Thyroid gland (tissue), 4 donors: ENCODE measurements around the gene PTDSS2.

Source experiments
- CTCF ChIP-seq, 6 experiments: fragments of 200-600 bp in 3 of 6; fragments of 450-650 bp in 3 of 6; sonication (generic) in 3 of 6; IDR thresholded peaks; one replicate each; pipeline ENCODE4 v1.5.1; 2016 to 2019; ENCODE audit warnings: antibody characterized with exemption in 6 of 6, mild to moderate bottlenecking in 2 of 6, inconsistent platforms in 1 of 6, moderate library complexity in 1 of 6
- POLR2A ChIP-seq, 2 donors: fragments of 450-650 bp; IDR thresholded peaks; one replicate each; pipeline ENCODE4 v1.6.1; 2017; ENCODE audit warnings: antibody characterized with exemption in 2 of 2, mild to moderate bottlenecking in 2 of 2, moderate library complexity in 1 of 2

GRCh38 chr11:451738-452137 lies 1.7 kb downstream of the PTDSS2 start:
- TF ChIP-seq CTCF (IDR thresholded peaks at IDR 0.05): no peak
- TF ChIP-seq POLR2A (IDR thresholded peaks at IDR 0.05): no peak
